Suppressor macrophage treated with lipopolysaccharide for 1 hour (primary cell): Measurements from ENCODE around the gene GBA3.
A peak's percentile ranks its signal among the peaks of the same experiment; 100 is the strongest.

Experiments used
- DNase-seq, 3 donors: peaks; one replicate each; pipeline ENCODE4 v3.0.0-alpha.2; 2020 to 2022

Gene GBA3

DNA sequence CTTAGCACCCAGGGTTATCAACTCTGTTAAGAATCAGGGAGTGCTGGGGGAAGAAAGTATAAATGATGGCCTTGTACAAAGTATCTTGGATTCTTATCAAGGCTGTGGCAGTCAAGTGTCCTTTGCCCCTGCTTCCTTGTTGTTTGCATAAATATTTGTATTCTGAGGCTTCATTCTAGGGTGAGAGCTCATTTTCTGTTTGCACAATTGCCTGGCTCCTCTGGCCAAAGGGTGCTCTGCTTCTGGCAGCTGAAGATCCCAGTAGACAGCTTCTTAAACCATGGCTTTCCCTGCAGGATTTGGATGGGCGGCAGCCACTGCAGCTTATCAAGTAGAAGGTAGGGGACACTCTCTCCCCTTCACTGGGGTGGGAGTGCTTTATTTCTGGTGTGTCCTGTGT is at the start of gene GBA3:
Gene GBA3, plus strand, starts transcription at position 202 of the 400 bp plus-strand sequence.
- no peak for DNase-seq

- no peak for DNase-seq
Observed at GRCh38 chr4:22643952-22644351, 48.8 kb upstream of the GBA3 start.

GRCh38 chr4:22645481-22646182 is 47.1 kb upstream of the GBA3 start:
- no peak for DNase-seq

- DNase-seq: no peak
Observed at GRCh38 chr4:22648996-22649395, 43.7 kb upstream of the GBA3 start.

GRCh38 chr4:22650771-22651170 is 42.0 kb upstream of the GBA3 start:
- DNase-seq: no peak

GRCh38 chr4:22653752-22654151 is 39.0 kb upstream of the GBA3 start:
- no peak for DNase-seq

DNA sequence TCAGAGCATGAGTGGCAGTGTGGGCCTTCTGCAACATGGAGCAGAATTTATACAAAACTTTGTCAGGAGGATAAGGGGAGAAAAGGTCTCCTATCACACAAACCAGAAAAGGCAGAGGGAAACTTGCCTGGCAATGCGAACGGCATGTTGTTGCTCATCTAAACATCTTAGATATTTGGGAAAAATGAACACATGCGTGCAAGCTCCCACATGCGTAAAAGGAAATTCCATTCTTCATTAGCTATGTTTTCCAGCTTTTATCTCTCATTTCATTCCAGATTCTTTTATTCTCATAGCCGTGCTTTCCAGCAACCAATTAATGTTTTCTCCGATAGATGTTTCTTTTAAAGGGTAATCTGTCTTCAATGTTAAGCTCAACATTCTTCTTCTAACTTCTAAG is 31.3 kb upstream of the GBA3 start:
- DNase-seq: no peak

GRCh38 chr4:22667332-22667940 is 25.3 kb upstream of the GBA3 start:
- DNase-seq: no peak

DNA sequence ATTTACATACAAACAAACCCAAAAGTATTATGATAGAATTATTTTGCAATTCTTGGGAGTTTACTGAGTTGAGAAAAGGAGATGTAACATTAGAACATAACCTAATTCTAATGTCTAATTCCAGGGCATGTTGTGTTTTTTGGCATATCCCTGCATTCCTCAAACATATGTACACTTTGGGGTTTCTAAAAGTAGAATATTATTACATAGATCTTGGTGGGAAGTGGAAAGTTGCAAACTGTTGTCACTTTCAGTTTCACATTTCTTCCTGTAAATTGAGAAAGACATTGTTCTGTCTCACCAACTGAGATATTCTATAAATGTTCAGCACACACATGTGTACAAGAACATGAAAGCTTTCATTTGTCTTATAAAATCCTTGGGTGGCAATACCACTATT is 24.4 kb upstream of the GBA3 start:
- peak; percentile 52 to 85 (median 75) for DNase-seq

DNA sequence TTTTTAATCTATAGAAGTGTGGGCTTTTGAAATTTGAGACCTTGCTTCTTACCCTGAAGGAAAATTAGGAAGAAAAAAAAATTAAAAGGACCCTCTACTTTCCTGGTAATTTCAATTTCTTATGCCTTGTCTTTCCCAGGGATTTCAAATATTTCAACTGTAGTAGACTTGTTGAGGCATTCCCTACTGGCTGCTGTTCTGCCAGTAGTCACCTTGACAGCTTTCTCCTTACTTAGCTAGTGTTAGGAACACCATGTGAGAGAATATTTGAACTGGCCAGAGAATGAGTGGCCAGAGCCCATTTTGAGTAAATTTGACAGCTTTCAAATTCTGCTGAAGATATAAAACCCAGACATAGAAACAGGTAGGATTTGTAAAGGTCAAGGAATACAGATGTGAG is 24.0 kb upstream of the GBA3 start:
- no peak for DNase-seq

- peak; percentile 24 to 35 (median 34) for DNase-seq
Observed at GRCh38 chr4:22670956-22671355, 21.8 kb upstream of the GBA3 start.

- no peak for DNase-seq
Observed at GRCh38 chr4:22672519-22672918, 20.2 kb upstream of the GBA3 start.

DNA sequence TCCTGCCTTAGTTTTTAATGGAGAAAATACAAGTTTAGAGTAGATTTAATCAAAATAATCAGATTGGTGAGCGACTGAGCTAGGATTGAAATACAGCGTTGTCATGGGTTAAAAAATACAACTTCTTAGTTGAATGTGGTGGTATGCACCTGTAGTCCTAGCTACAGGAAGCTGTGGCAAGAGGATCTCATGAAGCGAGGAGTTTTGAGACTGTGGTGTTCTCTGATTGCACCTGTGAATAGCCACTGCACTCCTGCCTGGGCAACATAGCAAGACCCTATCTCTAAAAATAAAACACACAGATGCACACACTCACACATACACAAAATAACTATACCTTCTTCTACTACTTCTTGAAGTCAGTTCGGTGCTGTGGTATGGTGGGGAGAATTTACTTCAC is 19.8 kb upstream of the GBA3 start:
- DNase-seq: no peak

- no peak for DNase-seq
Observed at GRCh38 chr4:22674700-22675099, 18.0 kb upstream of the GBA3 start.

GRCh38 chr4:22676063-22676462 is 16.7 kb upstream of the GBA3 start:
- no peak for DNase-seq

- DNase-seq: no peak
Observed at GRCh38 chr4:22677780-22678179, 15.0 kb upstream of the GBA3 start.

GRCh38 chr4:22678940-22679854 is 13.5 kb upstream of the GBA3 start:
- peak in 1 of 3 donors; percentile 10 for DNase-seq

- no peak for DNase-seq
Observed at GRCh38 chr4:22680065-22680642, 12.6 kb upstream of the GBA3 start.

- no peak for DNase-seq
Observed at GRCh38 chr4:22683726-22684125, 9.0 kb upstream of the GBA3 start.

DNA sequence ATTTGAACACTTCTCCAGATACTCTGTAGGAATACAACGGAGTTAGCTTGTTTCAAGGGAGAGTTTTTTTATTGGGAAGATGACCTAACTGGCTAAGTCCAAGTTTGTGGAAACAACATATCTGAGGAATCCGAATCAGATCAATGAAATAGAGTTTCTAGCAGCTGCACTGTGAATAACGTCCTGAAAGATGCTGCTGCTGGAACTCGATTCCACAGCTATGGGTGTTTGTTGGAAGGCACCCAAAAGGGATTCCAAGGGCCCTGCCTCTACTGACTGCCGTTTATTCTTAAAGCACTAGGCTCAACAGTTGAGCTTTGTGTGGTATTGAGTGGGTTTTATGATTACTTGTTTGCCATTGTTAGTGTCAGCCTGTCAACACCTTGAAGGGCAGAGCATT is 6.6 kb upstream of the GBA3 start:
- DNase-seq: no peak

DNA sequence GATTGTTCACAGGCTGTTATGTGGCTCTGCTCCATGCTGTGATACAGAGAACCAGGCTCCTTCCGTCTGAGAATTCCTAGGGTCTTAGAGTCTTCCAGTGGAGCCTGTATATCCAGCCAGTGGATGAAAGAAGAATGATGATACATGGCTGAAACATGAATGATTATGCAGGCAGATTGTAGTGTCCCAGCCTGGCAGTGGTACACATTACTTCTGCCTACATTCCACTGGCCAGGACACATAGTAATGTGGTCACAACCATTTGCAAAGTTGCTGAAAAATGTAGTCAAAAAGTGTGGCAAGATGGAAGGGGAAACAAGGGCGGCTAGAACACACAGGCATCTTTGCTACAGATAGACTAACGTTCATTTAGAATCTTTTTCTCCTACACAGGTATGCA is 4.5 kb upstream of the GBA3 start:
- DNase-seq: no peak

DNA sequence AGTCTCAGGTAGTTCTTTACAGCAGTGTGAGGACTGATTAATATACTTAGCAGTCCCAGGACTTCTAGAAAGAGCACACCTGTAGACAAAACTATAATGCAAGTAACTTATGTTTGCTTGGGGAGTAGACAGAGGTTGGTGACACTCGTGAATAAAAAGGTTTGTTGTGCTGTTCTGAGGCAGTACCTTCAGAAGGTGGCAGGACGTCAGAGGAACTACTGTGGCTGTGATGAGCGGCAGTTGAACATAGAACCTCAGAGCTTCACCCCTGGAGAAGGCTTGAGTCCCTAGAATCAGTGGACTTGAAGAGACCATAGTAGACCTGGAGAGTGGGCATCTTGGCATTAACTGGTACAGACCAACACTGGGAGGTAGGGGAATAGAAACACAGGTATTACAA is 3.3 kb upstream of the GBA3 start:
- no peak for DNase-seq

GRCh38 chr4:22695029-22695428 is 2.3 kb downstream of the GBA3 start:
- DNase-seq: no peak
